Testis (tissue), 3 donors: ENCODE data around the gene NXT2. TPM values are rescaled to one million over a fixed set of nuclear protein-coding genes. Genes with fewer than 3 reads are reported as not detected.

Experiments used
- DNase-seq: peaks from one replicate; pipeline ENCODE4 v3.0.0-alpha.2; 2019
- H3K27ac ChIP-seq, 2 donors: fragments of 200-600 bp; sonication (generic); one replicate each; pipeline ENCODE4 v1.5.1; 2019
- H3K27me3 ChIP-seq: fragments of 200-600 bp; sonication (generic); one replicate; pipeline ENCODE4 v1.5.1; 2019
- H3K36me3 ChIP-seq: fragments of 200-600 bp; sonication (generic); one replicate; pipeline ENCODE4 v1.5.1; 2017; ENCODE audit warnings: low read depth; ENCODE audit errors: missing control alignments
- H3K4me1 ChIP-seq: fragments of 200-600 bp; sonication (generic); one replicate; pipeline ENCODE4 v1.5.1; 2019
- H3K4me3 ChIP-seq, 2 donors: fragments of 200-600 bp; sonication (generic); one replicate each; pipeline ENCODE4 v1.5.1; 2017 to 2019
- H3K9me3 ChIP-seq: fragments of 200-600 bp; sonication (generic); one replicate; pipeline ENCODE4 v1.5.1; 2017
- POLR2A ChIP-seq: fragments of 450-650 bp; IDR thresholded peaks from one replicate; pipeline ENCODE4 v1.6.1; 2017; ENCODE audit warnings: antibody characterized with exemption, mild to moderate bottlenecking, moderate library complexity
- WGBS, 2 donors: methylation state at CpG; one replicate each; pipeline ENCODE4 v1.1.5; 2018; 5-methylcytosine and 5-hydroxymethylcytosine counted together
- intact Hi-C: fragments of 100-400 bp; cut with DNase I; formaldehyde crosslinking; loops from one replicate; pipeline ENCODE4 v1.15.1; 2023; ENCODE audit warnings: low total_unique reads
- polyA plus RNA-seq: library from polyadenylated mRNA; stranded (reverse); fragments of 350-450 nt; fragmentation: Illumina TruSeq; extraction: RNeasy Lipid Tissue Mini Kit (QIAGEN cat#74804); gene quantifications from one replicate; pipeline ENCODE4 v1.2.3, GENCODE V29; 2014; ENCODE audit warnings: low read depth, low replicate concordance; ENCODE audit not compliant: insufficient read depth
- total RNA-seq, 2 donors: library from RNA; depleted of rRNA; stranded (reverse); fragments of >200 nt; gene quantifications; one replicate each; pipeline ENCODE4 v1.2.3, GENCODE V29; 2016
- TF ChIP-seq, protein P1 (sequence below), 3 experiments: fragments of 450-650 bp in 2 of 3; fragments of 200-600 bp in 1 of 3; sonication (generic) in 1 of 3; IDR thresholded peaks; one replicate each; pipeline ENCODE4 v1.5.1; 2016 to 2019; ENCODE audit warnings: antibody characterized with exemption in 3 of 3, mild to moderate bottlenecking in 2 of 3, moderate library complexity in 1 of 3

NXT2 gene
- total and polyA plus RNA-seq, 3 donors from 2014 or later, result 41.4 to 66.8 (median 55.6) TPM

DNA sequence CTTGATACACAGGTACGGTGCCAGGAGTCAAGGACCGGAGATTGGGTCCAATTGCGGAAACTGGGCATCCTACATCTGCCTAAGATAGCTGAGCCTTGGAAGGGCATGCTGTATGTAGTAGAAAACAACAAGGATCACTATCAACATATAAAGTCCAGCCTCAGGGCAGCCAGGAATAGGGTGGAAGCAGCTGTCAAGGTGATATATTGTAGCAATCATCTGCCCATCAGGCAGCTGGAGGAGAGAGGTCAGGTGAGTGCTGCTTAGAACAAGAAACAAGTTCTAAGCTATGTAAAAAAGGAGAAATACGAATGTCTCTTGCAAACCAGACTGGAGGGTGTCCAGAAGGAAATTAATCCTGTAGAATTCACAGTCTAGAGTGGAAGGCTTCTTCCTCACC lies 53.5 kb downstream of the NXT2 start:
- intact Hi-C loops, result no loop called here
- no peak overlapping the region for H3K4me3 ChIP-seq
- 81 to 87% methylated on average over 4 of the region's 4 CpGs for WGBS, 2 donors

More for the DNA sequence above, 53.5 kb downstream of the NXT2 start:
- H3K27ac ChIP-seq, result no peak overlapping the region
- no peaks in the 10 kb centered on the region for H3K36me3 ChIP-seq
- no peaks in the 10 kb centered on the region for H3K4me1 ChIP-seq
- no peaks in the 10 kb centered on the region for H3K27me3 ChIP-seq
- TF ChIP-seq, protein P1, sequence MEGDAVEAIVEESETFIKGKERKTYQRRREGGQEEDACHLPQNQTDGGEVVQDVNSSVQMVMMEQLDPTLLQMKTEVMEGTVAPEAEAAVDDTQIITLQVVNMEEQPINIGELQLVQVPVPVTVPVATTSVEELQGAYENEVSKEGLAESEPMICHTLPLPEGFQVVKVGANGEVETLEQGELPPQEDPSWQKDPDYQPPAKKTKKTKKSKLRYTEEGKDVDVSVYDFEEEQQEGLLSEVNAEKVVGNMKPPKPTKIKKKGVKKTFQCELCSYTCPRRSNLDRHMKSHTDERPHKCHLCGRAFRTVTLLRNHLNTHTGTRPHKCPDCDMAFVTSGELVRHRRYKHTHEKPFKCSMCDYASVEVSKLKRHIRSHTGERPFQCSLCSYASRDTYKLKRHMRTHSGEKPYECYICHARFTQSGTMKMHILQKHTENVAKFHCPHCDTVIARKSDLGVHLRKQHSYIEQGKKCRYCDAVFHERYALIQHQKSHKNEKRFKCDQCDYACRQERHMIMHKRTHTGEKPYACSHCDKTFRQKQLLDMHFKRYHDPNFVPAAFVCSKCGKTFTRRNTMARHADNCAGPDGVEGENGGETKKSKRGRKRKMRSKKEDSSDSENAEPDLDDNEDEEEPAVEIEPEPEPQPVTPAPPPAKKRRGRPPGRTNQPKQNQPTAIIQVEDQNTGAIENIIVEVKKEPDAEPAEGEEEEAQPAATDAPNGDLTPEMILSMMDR (IDR thresholded peaks at IDR 0.05), result no peak
- no peak for TF ChIP-seq POLR2A
- DNase-seq, result no peak
- H3K9me3 ChIP-seq, result no peaks in the 10 kb centered on the region

Other genes with a start within 250 kb of the NXT2 start
- gene GUCY2F, start 54.8 kb upstream of the NXT2 start, total RNA-seq, result under 1 TPM; 0.55 to 0.56 TPM
- gene GUCY2F, start 54.8 kb upstream of the NXT2 start, polyA plus RNA-seq, result 0.32 TPM
- under 1 TPM; 0.79 to 0.81 TPM for gene KCNE5, start 88.3 kb downstream of the NXT2 start, total RNA-seq
- 0.57 TPM for gene KCNE5, start 88.3 kb downstream of the NXT2 start, polyA plus RNA-seq
- 100 to 1,000 TPM; 108 to 136 TPM for gene ACSL4, start 196.4 kb downstream of the NXT2 start, total RNA-seq
- 40.4 TPM for gene ACSL4, start 196.4 kb downstream of the NXT2 start, polyA plus RNA-seq